Colonic mucosa (tissue), 4 donors: ENCODE results near the gene VSNL1. TPM values are rescaled to one million over a fixed set of nuclear protein-coding genes. Genes with fewer than 3 reads are reported as not detected.

Experiments used
- DNase-seq: peaks from one replicate; pipeline ENCODE4 v3.0.0-alpha.2; 2020
- H3K27ac ChIP-seq: fragments of 200-600 bp; one replicate; pipeline ENCODE4 v1.8.0; 2021
- H3K27me3 ChIP-seq: fragments of 200-600 bp; one replicate; pipeline ENCODE4 v1.8.0; 2021
- H3K36me3 ChIP-seq: fragments of 200-600 bp; one replicate; pipeline ENCODE4 v1.8.0; 2021
- H3K4me1 ChIP-seq: fragments of 200-600 bp; one replicate; pipeline ENCODE4 v1.8.0; 2021; ENCODE audit warnings: mild to moderate bottlenecking
- H3K4me3 ChIP-seq: fragments of 200-600 bp; one replicate; pipeline ENCODE4 v1.8.0; 2021
- H3K9ac ChIP-seq, 2 donors: one replicate each; pipeline ENCODE4 v1.7.0; 2013; ENCODE audit warnings: control low read depth in 2 of 2, low read depth in 2 of 2, low read length in 2 of 2
- H3K9me3 ChIP-seq: fragments of 200-600 bp; one replicate; pipeline ENCODE4 v1.8.0; 2021
- intact Hi-C: fragments of 100-400 bp; cut with DNase I; formaldehyde crosslinking; loops from one replicate; pipeline ENCODE4 v1.14.1; 2022
- total RNA-seq, 2 donors: library from RNA; stranded (reverse); fragmentation: NEBNext Ultra II Directional in 1 of 2; extraction: Animal tissue kit (Norgen Biotek cat#: 25700) in 1 of 2; gene quantifications; one replicate each; pipeline ENCODE4 v1.2.1, GENCODE V29; 2021
- TF ChIP-seq, protein P1 (sequence below): fragments of 200-600 bp; IDR thresholded peaks from one replicate; pipeline ENCODE4 v1.8.0; 2022; ENCODE audit warnings: antibody characterized with exemption, mild to moderate bottlenecking
- donor health status: healthy.
- donor health status: DM: no; HTN: no; CAD: no.
- donor health status: DM: no; HTN: no; CAD: no.

VSNL1 gene
- total RNA-seq, 2 donors from 2014 or later = 7.4 to 8.1 TPM

DNA sequence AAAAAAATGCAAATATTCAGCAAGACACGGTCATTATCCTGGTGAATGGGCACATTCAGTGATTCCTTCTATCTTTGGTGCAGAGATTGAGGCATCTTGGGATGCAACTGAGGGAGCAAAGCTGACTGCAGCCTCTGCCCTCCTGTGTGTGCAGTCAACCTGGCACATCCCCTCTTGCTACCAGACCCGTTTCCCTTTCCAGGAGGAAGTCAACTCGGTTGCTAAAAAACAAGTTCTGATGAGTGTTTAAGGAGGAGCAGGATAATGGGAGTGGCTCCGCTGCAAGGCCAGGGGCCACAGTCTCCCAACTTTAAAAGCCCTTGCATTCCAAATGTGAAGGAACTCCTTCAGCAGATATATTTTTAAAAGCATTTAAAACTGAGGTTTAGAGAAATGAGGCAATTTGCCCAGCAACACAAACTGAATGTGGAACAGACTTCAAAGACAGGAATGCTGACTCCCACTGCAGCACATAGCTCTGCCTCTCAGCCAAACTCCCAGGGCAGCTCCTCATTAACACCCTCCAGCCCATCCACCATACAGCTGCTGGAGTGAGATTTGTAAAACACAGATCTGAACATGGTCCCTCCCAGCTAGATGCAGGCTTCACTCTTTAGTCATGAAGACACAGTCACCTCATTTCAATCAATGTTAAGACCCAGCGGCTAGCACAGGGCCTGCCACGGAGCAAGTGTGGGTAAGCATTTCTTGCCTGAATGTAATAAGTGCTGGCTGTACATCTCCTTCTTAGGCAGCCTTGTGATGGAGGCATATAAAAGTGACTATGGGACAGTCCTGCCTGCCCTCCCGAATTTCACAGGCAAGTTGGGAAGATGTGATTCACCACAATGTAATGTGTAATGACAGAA, 54.3 kb downstream of the VSNL1 start:
- H3K9me3 ChIP-seq = no peaks in the 10 kb centered on the region
- H3K4me1 ChIP-seq = no peaks in the 10 kb centered on the region
- intact Hi-C loops = no loop called here
- no peaks in the 10 kb centered on the region for H3K27me3 ChIP-seq
- no peak overlapping the region for H3K9ac ChIP-seq
- DNase-seq = no peak
- H3K36me3 ChIP-seq = no peaks in the 10 kb centered on the region
- TF ChIP-seq, protein P1, sequence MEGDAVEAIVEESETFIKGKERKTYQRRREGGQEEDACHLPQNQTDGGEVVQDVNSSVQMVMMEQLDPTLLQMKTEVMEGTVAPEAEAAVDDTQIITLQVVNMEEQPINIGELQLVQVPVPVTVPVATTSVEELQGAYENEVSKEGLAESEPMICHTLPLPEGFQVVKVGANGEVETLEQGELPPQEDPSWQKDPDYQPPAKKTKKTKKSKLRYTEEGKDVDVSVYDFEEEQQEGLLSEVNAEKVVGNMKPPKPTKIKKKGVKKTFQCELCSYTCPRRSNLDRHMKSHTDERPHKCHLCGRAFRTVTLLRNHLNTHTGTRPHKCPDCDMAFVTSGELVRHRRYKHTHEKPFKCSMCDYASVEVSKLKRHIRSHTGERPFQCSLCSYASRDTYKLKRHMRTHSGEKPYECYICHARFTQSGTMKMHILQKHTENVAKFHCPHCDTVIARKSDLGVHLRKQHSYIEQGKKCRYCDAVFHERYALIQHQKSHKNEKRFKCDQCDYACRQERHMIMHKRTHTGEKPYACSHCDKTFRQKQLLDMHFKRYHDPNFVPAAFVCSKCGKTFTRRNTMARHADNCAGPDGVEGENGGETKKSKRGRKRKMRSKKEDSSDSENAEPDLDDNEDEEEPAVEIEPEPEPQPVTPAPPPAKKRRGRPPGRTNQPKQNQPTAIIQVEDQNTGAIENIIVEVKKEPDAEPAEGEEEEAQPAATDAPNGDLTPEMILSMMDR = no peak
- no peak overlapping the region for H3K27ac ChIP-seq
- no peak overlapping the region for H3K4me3 ChIP-seq

DNA sequence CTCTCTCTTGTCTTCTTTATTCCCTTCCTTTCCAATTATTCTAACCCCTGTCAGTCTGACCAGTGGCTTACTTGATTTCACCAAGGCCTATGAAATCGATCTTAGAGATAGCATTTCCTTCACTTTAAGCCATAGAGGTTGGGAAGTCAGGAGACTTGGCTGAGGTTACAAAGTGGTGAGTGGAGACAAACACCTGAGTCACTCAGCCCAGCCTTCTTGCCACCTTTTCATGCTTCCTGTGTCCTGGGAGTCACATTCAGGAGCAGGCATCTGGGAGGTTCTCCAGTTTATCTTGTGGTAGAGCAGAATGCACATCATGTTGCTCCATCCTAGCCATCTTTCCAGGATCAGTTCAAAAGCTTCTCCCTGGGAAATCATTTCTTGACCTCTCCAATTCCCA, 59.1 kb downstream of the VSNL1 start:
- TF ChIP-seq, protein P1 = no peak
- H3K27me3 ChIP-seq = no peaks in the 10 kb centered on the region
- H3K4me1 ChIP-seq = no peaks in the 10 kb centered on the region
- no peaks in the 10 kb centered on the region for H3K9me3 ChIP-seq
- H3K27ac ChIP-seq = no peak overlapping the region
- no peak overlapping the region for H3K9ac ChIP-seq
- no peak for DNase-seq
- intact Hi-C loops = no loop called here
- no peaks in the 10 kb centered on the region for H3K36me3 ChIP-seq
- no peak overlapping the region for H3K4me3 ChIP-seq

DNA sequence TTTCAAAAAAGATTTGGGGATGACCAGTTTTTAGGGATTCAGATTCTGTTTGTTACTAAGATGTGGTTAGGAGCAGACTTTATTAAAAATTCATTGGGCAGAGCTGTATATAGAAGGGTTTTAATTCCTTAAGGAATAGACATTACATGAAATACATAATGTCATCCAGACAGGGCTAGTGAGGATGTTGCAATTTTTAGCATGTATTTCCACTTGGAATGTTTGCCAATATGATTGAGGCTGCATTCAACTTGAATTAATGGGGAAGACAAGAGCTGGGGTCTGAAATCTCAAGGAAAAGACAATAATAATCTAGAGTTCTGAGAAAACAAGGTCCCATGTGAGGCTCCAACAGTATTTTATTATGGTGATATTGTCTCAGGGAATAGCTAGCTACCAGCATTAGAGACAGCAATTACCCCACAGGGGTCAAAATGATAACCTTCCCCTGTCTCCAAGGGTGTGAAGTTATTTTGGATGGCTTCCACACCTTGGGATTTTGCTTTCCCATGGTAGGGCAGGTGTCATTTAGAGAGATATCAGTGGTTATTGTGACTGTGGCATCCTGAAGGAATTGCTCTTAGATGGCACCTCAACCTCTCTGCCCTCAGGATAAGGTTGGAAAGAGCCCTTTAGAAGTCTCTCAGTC, 60.2 kb downstream of the VSNL1 start:
- no peaks in the 10 kb centered on the region for H3K36me3 ChIP-seq
- H3K4me3 ChIP-seq = no peak overlapping the region
- H3K27me3 ChIP-seq = no peaks in the 10 kb centered on the region
- no peaks in the 10 kb centered on the region for H3K4me1 ChIP-seq
- H3K9me3 ChIP-seq = no peaks in the 10 kb centered on the region
- H3K9ac ChIP-seq = no peak overlapping the region
- intact Hi-C loops = no loop called here
- no peak overlapping the region for H3K27ac ChIP-seq
- DNase-seq = no peak
- TF ChIP-seq, protein P1 = no peak

DNA sequence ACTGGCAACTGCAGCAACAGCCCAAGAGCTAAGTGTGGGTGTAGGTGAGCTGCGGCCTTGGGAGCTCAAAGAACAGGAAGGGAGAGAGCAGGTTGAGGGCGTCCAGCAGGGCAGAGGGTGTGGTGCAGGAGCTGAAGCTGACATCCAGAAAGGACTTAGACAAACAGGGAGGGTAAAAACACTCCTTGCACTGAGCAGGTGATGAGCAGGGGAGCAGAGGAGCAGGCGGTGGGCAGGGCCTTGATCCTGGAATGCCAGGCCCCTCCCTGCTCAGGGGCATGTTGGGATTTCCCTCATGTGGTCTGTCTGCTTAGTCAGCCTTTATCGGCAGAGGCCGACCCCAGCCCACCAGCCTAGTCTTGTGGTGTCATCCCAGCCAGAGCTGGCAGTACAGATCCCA, 63.6 kb downstream of the VSNL1 start:
- DNase-seq = peak; percentile 28
- TF ChIP-seq, protein P1 = no peak
- Histone ChIP-seq H3K27ac (no peak overlapping the region), H3K36me3 (no peaks in the 10 kb centered on the region), H3K4me3 (no peak overlapping the region), H3K9ac (no peak overlapping the region), H3K27me3 (no peaks in the 10 kb centered on the region), H3K4me1 (no peaks in the 10 kb centered on the region), H3K9me3 (no peaks in the 10 kb centered on the region)
- intact Hi-C loops = no loop called here

DNA sequence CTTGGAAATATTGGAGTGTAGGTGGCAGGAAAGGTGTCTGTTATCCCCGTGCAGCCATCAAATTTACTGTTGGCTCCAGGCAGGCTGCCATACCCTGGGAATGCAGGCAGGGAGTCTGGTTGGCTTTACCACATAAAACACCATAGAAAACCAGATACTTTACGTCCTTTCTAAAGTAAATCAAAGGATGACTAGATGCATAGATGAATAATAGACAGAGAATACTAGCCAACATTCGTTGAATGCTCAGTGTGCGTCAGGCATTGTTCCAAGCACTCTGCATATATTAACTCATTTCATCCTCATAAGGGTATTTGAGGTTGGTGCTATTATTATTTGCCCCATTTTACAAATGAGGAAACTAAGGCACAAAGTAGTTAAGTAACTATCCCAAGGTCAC, 65.2 kb downstream of the VSNL1 start:
- Histone ChIP-seq H3K9ac (no peak overlapping the region), H3K27me3 (no peaks in the 10 kb centered on the region), H3K4me3 (no peak overlapping the region), H3K36me3 (no peaks in the 10 kb centered on the region), H3K4me1 (no peaks in the 10 kb centered on the region), H3K9me3 (no peaks in the 10 kb centered on the region), H3K27ac (no peak overlapping the region)
- intact Hi-C loops = no loop called here
- no peak for DNase-seq
- TF ChIP-seq, protein P1 = no peak
